HepG2 (cell line): ENCODE measurements around the gene BCAS3. TPM values are rescaled to one million over a fixed set of nuclear protein-coding genes. Genes with fewer than 3 reads are reported as not detected.

Experiments used
- BRCA1 ChIP-seq: sonication (generic); formaldehyde crosslinking; IDR thresholded peaks from 2 replicates; pipeline ENCODE4 v1.4.0; 2020; ENCODE audit warnings: missing genetic modification reagents
- FOXP4 ChIP-seq: sonication (generic); formaldehyde crosslinking; IDR thresholded peaks from 2 replicates; pipeline ENCODE4 v1.4.0; 2020; ENCODE audit warnings: missing genetic modification reagents
- GATA4 ChIP-seq: sonication (generic); IDR thresholded peaks from 2 replicates; pipeline ENCODE4 v1.6.1; 2016; ENCODE audit warnings: antibody characterized with exemption, low read depth, borderline replicate concordance
- HCFC1 ChIP-seq: fragments of 150-350 bp; IDR thresholded peaks from 2 replicates; pipeline ENCODE4 v1.6.1; 2014; ENCODE audit warnings: low read depth, low read length
- HDAC6 ChIP-seq: fragments of 200-600 bp; sonication (generic); IDR thresholded peaks from 2 replicates; pipeline ENCODE4 v1.7.0; 2017; ENCODE audit warnings: mild to moderate bottlenecking, antibody characterized with exemption, low read length, low read depth
- MATR3 ChIP-seq: sonication (generic); formaldehyde crosslinking; IDR thresholded peaks from 2 replicates; pipeline ENCODE4 v1.4.0; 2020; ENCODE audit warnings: missing genetic modification reagents
- MEIS2 ChIP-seq: sonication (generic); formaldehyde crosslinking; IDR thresholded peaks from 2 replicates; pipeline ENCODE4 v1.9.0; 2021; ENCODE audit warnings: mild to moderate bottlenecking, missing genetic modification reagents
- NR2C2 ChIP-seq: sonication (generic); formaldehyde crosslinking; IDR thresholded peaks from 2 replicates; pipeline ENCODE4 v1.4.0; 2020; ENCODE audit warnings: missing genetic modification reagents, mild to moderate bottlenecking, moderate library complexity, borderline replicate concordance
- PRPF4 ChIP-seq: fragments of 200-400 bp; formaldehyde crosslinking; IDR thresholded peaks from 2 replicates; pipeline ENCODE4 v1.6.1; 2016; ENCODE audit warnings: low read length, low read depth; ENCODE audit not compliant: poor library complexity, severe bottlenecking
- RARA ChIP-seq: IDR thresholded peaks from 2 replicates; pipeline ENCODE4 v1.6.1; 2016; ENCODE audit warnings: missing genetic modification reagents, missing compliant biosample characterization
- SOX6 ChIP-seq, 2 experiments: fragments of 450-650 bp in 1 of 2; sonication (generic) in 1 of 2; formaldehyde crosslinking in 1 of 2; IDR thresholded peaks; 2 replicates each; pipeline versions ENCODE4 v1.4.0 to v1.6.1; 2017 to 2020; ENCODE audit warnings: antibody characterized with exemption in 1 of 2, mild to moderate bottlenecking in 1 of 2, missing genetic modification reagents in 1 of 2
- SUZ12 ChIP-seq: fragments of 150-350 bp; IDR thresholded peaks from 2 replicates; pipeline ENCODE4 v1.6.1; 2014; ENCODE audit warnings: low read depth, low read length
- TFAP4 ChIP-seq: sonication (generic); IDR thresholded peaks from 2 replicates; pipeline ENCODE4 v1.6.1; 2016; ENCODE audit warnings: low read depth, borderline replicate concordance
- ZBTB14 ChIP-seq: sonication (generic); formaldehyde crosslinking; IDR thresholded peaks from 2 replicates; pipeline ENCODE4 v1.4.0; 2020; ENCODE audit warnings: missing genetic modification reagents
- ZBTB7B ChIP-seq: sonication (generic); formaldehyde crosslinking; IDR thresholded peaks from 2 replicates; pipeline ENCODE4 v1.4.0; 2020; ENCODE audit warnings: missing genetic modification reagents
- ZNF230 ChIP-seq: sonication (generic); formaldehyde crosslinking; IDR thresholded peaks from 2 replicates; pipeline ENCODE4 v1.4.0; 2020; ENCODE audit warnings: mild to moderate bottlenecking, missing genetic modification reagents
- ZNF260 ChIP-seq: sonication (generic); formaldehyde crosslinking; IDR thresholded peaks from 2 replicates; pipeline ENCODE4 v1.4.0; 2020; ENCODE audit warnings: missing genetic modification reagents, low read depth, mild to moderate bottlenecking, borderline replicate concordance
- ZNF350 ChIP-seq: sonication (generic); formaldehyde crosslinking; IDR thresholded peaks from 2 replicates; pipeline ENCODE4 v1.4.0; 2020; ENCODE audit warnings: mild to moderate bottlenecking, low read depth, missing genetic modification reagents, borderline replicate concordance
- ZNF460 ChIP-seq: sonication (generic); formaldehyde crosslinking; IDR thresholded peaks from 2 replicates; pipeline ENCODE4 v1.5.1; 2020; ENCODE audit warnings: missing genetic modification reagents, mild to moderate bottlenecking, borderline replicate concordance
- ZNF7 ChIP-seq: IDR thresholded peaks from 2 replicates; pipeline ENCODE4 v1.6.1; 2016; ENCODE audit warnings: missing biosample characterization, missing genetic modification reagents
- ZNF782 ChIP-seq: sonication (generic); formaldehyde crosslinking; IDR thresholded peaks from 2 replicates; pipeline ENCODE4 v1.4.0; 2020; ENCODE audit warnings: missing genetic modification reagents, mild to moderate bottlenecking, borderline replicate concordance
- ZSCAN30 ChIP-seq: sonication (generic); formaldehyde crosslinking; IDR thresholded peaks from 2 replicates; pipeline ENCODE4 v1.5.0; 2020; ENCODE audit warnings: mild to moderate bottlenecking, missing genetic modification reagents
- polyA plus RNA-seq, 8 experiments: library from polyadenylated mRNA; depleted of rRNA in 3 of 8; stranded (reverse) in 7 of 8; unstranded in 1 of 8; fragments of >200 nt; fragmentation: Illumina TruSeq in 4 of 8; extraction: Trizol in 4 of 8; gene quantifications; 2 replicates each; pipeline versions ENCODE4 v1.2.1 to v1.2.3, GENCODE V29; 2011 to 2016; ENCODE audit warnings: low read depth in 4 of 8, missing spikeins in 1 of 8, mixed read lengths in 1 of 8; ENCODE audit not compliant: insufficient read depth in 1 of 8
- total RNA-seq, 5 experiments: library from RNA; depleted of rRNA; stranded (reverse); fragments of >200 nt; fragmentation: Illumina TruSeq; extraction: Trizol; gene quantifications; 2 replicates each; pipeline ENCODE4 v1.2.3, GENCODE V29; 2016; ENCODE audit warnings: low read depth in 1 of 5
- TF ChIP-seq, protein P1 (sequence below): sonication (generic); formaldehyde crosslinking; conservative IDR thresholded peaks from 2 replicates; pipeline ENCODE4 v1.4.0; 2020; ENCODE audit warnings: missing genetic modification reagents
- TF ChIP-seq, protein P2 (sequence below): sonication (generic); formaldehyde crosslinking; IDR thresholded peaks from 2 replicates; pipeline ENCODE4 v1.4.0; 2020; ENCODE audit warnings: mild to moderate bottlenecking, missing genetic modification reagents
- TF ChIP-seq, protein P3 (sequence below): sonication (generic); formaldehyde crosslinking; IDR thresholded peaks from 2 replicates; pipeline ENCODE4 v1.5.1; 2020; ENCODE audit warnings: mild to moderate bottlenecking, missing genetic modification reagents, borderline replicate concordance

Gene BCAS3
- total and polyA plus RNA-seq, 2 of the 13 experiments (the other 11 are each of a cell fraction or from before 2014, with no cell fraction given), result 10.7 to 11.2 TPM

DNA sequence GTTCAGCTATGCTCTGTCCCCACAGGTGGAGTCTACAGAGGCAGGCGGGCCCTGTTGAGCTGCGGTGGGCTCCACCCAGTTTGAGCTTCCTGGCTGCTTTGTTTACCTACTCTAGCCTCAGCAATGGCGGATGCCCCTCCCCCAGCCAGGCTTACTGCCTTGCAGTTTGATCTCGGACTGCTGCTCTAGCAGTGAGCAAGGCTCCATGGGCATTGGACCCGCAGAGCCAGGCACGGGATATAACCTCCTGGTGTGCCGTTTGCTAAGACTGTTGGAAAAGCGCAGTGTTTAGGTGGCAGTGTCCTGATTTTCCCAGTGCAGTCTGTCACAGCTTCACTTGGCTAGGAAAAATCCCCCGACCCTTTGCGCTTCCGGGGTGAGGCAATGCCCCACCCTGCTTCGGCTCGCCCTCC, 89.1 kb downstream of the BCAS3 start (continued):
- no peak for TF ChIP-seq NR2C2
- no peak for TF ChIP-seq MATR3 (CRISPR knock-in tag)
- no peak for TF ChIP-seq BRCA1 (CRISPR knock-in tag)
- TF ChIP-seq ZSCAN30, result no peak
- TF ChIP-seq ZNF7 (CRISPR knock-in tag), result no peak
- TF ChIP-seq, protein P1, sequence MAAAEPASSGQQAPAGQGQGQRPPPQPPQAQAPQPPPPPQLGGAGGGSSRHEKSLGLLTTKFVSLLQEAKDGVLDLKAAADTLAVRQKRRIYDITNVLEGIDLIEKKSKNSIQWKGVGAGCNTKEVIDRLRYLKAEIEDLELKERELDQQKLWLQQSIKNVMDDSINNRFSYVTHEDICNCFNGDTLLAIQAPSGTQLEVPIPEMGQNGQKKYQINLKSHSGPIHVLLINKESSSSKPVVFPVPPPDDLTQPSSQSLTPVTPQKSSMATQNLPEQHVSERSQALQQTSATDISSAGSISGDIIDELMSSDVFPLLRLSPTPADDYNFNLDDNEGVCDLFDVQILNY, result no peak
- no peak for TF ChIP-seq SUZ12
- peak; percentile 53; the same call in 1 of the 2 replicates for TF ChIP-seq FOXP4
- TF ChIP-seq ZBTB7B (CRISPR knock-in tag), result no peak
- TF ChIP-seq RARA (CRISPR knock-in tag), result no peak
- no peak for TF ChIP-seq MEIS2 (CRISPR knock-in tag)
- TF ChIP-seq SOX6 (IDR thresholded peaks at IDR 0.05), result no peak
- TF ChIP-seq SOX6 (CRISPR knock-in tag; IDR thresholded peaks at IDR 0.05), result no peak
- TF ChIP-seq, protein P2, sequence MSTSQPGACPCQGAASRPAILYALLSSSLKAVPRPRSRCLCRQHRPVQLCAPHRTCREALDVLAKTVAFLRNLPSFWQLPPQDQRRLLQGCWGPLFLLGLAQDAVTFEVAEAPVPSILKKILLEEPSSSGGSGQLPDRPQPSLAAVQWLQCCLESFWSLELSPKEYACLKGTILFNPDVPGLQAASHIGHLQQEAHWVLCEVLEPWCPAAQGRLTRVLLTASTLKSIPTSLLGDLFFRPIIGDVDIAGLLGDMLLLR, result no peak
- no peak for TF ChIP-seq TFAP4
- TF ChIP-seq ZNF350 (CRISPR knock-in tag), result peak; percentile 62; the same call in 1 of the 2 replicates
- TF ChIP-seq HCFC1, result no peak
- no peak for TF ChIP-seq ZNF260
- TF ChIP-seq PRPF4, result peak; percentile 48
- TF ChIP-seq, protein P3, sequence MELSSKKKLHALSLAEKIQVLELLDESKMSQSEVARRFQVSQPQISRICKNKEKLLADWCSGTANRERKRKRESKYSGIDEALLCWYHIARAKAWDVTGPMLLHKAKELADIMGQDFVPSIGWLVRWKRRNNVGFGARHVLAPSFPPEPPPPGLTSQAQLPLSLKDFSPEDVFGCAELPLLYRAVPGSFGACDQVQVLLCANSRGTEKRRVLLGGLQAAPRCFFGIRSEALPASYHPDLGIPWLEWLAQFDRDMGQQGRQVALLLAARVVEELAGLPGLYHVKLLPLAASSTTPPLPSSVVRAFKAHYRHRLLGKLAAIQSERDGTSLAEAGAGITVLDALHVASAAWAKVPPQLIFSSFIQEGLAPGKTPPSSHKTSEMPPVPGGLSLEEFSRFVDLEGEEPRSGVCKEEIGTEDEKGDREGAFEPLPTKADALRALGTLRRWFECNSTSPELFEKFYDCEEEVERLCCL (CRISPR knock-in tag), result no peak
- TF ChIP-seq ZNF782 (CRISPR knock-in tag), result no peak
- no peak for TF ChIP-seq ZNF230 (CRISPR knock-in tag)
- no peak for TF ChIP-seq GATA4
- no peak for TF ChIP-seq ZNF460 (CRISPR knock-in tag)
- no peak for TF ChIP-seq ZBTB14 (CRISPR knock-in tag)
- TF ChIP-seq HDAC6, result no peak
